Neutrophil (primary cell): ENCODE measurements around the gene EZR.

ENCODE experiments used
- H3K27ac ChIP-seq: fragments of 200-600 bp; sonication (generic); 2 replicates; pipeline ENCODE4 v1.5.1; 2016; ENCODE audit warnings: mild to moderate bottlenecking, moderate library complexity
- H3K27me3 ChIP-seq: fragments of 200-600 bp; sonication (generic); 2 replicates; pipeline ENCODE4 v1.6.0; 2016; ENCODE audit warnings: mild to moderate bottlenecking
- H3K36me3 ChIP-seq: fragments of 200-600 bp; sonication (generic); 2 replicates; pipeline ENCODE4 v1.5.1; 2017
- H3K4me1 ChIP-seq, 2 experiments: fragments of 200-600 bp in 1 of 2; sonication (generic) in 1 of 2; 1 replicate in 1 of 2; 2 replicates in 1 of 2; pipeline versions ENCODE4 v1.5.1 to v1.6.1; 2013 to 2016; ENCODE audit warnings: low read depth in 1 of 2, low read length in 1 of 2, mild to moderate bottlenecking in 1 of 2, moderate library complexity in 1 of 2; ENCODE audit not compliant: control insufficient read depth in 1 of 2, insufficient read depth in 1 of 2
- H3K4me3 ChIP-seq, 2 experiments: fragments of 200-600 bp in 1 of 2; sonication (generic) in 1 of 2; 1 replicate in 1 of 2; 2 replicates in 1 of 2; pipeline ENCODE4 v1.5.1; 2013 to 2016; ENCODE audit warnings: low read depth in 1 of 2, low read length in 1 of 2, mild to moderate bottlenecking in 1 of 2, moderate library complexity in 1 of 2
- H3K9me3 ChIP-seq: fragments of 200-600 bp; sonication (generic); 2 replicates; pipeline ENCODE4 v1.5.1; 2016
- TF ChIP-seq, protein P1 (sequence below): fragments of 200-600 bp; sonication (generic); IDR thresholded peaks from 2 replicates; pipeline ENCODE4 v1.5.1; 2016; ENCODE audit warnings: antibody characterized with exemption

Gene EZR

DNA sequence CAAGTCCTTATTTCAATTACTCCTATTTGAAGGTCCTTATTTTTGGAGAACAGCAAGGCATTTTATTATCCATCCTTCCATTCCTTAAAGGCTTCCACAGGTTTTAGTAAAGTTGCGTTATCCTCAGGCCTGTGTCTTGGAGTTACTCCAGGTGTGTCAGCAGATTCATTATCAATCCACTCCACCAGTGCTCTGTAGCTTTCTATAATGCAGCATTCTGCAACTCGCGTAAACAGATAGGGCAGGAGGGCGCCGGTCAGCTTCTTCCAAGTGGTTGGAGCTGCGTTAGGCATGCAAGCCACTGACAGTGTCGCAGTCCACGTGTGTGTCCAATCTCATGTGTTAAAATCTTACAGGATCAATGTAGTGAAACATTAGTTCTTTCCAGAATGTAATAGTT lies 93.5 kb downstream of the EZR start:
- H3K27ac ChIP-seq: no peak overlapping the region
- no peaks in the 10 kb centered on the region for H3K9me3 ChIP-seq
- H3K4me1 ChIP-seq: no peaks in the 10 kb centered on the region
- H3K4me3 ChIP-seq: no peak overlapping the region
- H3K36me3 ChIP-seq: peaks cover 64% of the 10 kb centered on the region
- H3K27me3 ChIP-seq: peaks cover 7% of the 10 kb centered on the region
- TF ChIP-seq, protein P1, sequence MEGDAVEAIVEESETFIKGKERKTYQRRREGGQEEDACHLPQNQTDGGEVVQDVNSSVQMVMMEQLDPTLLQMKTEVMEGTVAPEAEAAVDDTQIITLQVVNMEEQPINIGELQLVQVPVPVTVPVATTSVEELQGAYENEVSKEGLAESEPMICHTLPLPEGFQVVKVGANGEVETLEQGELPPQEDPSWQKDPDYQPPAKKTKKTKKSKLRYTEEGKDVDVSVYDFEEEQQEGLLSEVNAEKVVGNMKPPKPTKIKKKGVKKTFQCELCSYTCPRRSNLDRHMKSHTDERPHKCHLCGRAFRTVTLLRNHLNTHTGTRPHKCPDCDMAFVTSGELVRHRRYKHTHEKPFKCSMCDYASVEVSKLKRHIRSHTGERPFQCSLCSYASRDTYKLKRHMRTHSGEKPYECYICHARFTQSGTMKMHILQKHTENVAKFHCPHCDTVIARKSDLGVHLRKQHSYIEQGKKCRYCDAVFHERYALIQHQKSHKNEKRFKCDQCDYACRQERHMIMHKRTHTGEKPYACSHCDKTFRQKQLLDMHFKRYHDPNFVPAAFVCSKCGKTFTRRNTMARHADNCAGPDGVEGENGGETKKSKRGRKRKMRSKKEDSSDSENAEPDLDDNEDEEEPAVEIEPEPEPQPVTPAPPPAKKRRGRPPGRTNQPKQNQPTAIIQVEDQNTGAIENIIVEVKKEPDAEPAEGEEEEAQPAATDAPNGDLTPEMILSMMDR: no peak

DNA sequence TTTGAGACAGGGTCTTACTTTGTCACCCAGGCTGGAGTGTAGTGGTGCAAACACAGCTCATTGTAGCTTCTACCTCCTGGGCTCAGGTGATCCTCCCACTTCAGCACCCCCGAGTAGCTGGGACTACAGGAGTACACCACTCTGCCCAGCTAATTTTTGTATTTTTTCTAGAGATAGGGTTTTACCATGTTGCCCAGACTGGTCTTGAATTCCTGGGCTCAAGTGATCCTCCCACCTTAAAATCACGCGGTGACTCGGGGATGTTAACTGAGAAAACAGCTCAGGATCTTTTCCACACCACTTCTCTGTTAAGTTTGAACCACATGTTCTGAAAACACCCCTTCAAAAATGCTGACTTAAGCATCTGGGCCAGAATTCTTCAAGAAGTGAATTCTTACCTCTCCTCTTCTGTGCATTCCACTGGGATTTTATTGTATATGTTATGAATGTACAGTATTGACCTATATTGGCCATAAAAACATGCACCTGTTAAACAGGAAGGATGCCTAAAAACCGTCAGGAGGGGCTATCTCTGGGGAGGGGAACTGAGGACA lies 96.9 kb downstream of the EZR start:
- Histone ChIP-seq H3K4me3 (no peak overlapping the region), H3K9me3 (no peaks in the 10 kb centered on the region), H3K27me3 (peaks cover 15% of the 10 kb centered on the region), H3K4me1 (no peaks in the 10 kb centered on the region), H3K36me3 (peaks cover 60% of the 10 kb centered on the region), H3K27ac (no peak overlapping the region)
- TF ChIP-seq, protein P1: no peak

DNA sequence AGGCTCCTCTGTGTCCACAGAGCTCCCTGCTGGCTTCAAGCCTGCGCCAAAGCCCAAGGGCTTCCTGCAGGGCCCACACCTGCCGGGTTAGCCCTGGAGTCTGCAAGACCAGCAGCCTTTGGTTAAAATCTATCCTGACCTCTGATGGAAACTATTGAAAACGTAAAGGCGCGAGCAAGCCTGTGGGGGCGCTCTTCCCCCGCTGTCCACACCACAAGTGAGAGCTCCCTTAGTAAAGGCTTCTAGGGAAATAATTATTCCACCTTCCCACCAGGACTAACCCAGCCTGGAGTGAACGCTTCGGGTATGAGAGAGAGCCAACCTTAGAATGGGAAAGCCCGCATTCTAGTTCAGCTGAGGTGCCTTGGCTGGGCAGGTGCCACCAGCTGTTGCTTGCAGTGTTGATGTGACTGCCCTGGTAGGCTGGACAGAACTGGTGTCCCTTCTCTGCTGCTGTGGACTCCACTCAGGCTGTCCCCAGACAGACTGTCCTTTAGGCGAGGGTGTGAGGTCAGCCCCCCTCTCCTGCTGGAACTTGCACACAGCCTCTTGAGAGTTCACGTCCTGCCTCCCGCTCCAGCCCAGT lies 100.6 kb downstream of the EZR start:
- Histone ChIP-seq H3K27ac (no peak overlapping the region), H3K4me3 (no peak overlapping the region), H3K36me3 (peaks cover 68% of the 10 kb centered on the region), H3K27me3 (peaks cover 15% of the 10 kb centered on the region), H3K9me3 (no peaks in the 10 kb centered on the region), H3K4me1 (no peaks in the 10 kb centered on the region)
- TF ChIP-seq, protein P1: no peak

DNA sequence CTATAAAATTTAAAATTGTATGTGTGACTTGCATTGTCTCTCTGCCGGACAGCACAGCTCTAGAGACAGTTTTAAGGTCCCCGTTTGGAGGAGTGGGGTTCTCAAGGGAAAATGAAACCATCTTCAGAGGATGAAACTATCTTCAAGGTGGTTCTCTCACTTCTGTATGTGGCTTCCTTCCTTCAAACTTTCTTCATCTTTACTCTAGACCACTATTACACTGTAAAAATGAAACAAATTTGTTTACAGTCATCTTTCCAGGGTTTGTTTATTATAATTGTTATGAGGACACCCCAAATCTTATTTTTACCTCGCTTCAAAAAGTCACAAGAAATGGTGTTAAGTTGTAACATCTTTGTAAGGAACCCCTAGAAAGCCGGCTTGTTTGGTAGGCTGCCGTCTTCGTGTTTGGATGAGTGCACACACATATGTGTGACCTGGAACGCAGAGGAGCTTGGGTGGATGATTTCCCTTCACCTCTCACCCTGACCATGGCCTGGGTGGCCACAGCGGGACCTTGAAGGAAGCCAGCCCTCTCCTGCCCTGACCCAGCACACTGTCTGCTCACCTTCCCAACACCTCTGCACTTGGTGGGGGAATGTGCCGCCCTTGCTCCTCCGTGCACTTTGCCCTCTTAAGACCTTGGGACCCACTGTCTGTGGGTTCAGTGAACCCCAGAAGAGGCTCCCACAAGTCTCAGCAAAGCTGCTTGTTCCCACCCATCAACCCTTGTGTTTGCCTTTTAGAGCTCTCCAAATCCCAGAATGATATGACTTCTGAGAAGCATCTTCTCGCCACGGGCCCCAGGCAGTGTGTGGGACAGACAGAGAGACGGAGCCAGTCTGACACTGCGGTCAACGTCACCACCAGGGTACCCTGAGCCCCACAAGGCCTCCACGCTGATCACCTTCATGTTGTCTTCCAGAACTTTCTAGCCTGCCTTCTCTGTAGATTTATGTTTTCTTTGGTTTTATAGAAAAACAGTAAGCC lies 101.5 kb downstream of the EZR start:
- Histone ChIP-seq H3K4me3 (no peak overlapping the region), H3K4me1 (no peaks in the 10 kb centered on the region), H3K9me3 (no peaks in the 10 kb centered on the region), H3K27ac (no peak overlapping the region), H3K36me3 (peaks cover 75% of the 10 kb centered on the region), H3K27me3 (peaks cover 15% of the 10 kb centered on the region)
- TF ChIP-seq, protein P1: no peak
